ENCODE results near the gene SMIM41.

SMIM41 gene

DNA sequence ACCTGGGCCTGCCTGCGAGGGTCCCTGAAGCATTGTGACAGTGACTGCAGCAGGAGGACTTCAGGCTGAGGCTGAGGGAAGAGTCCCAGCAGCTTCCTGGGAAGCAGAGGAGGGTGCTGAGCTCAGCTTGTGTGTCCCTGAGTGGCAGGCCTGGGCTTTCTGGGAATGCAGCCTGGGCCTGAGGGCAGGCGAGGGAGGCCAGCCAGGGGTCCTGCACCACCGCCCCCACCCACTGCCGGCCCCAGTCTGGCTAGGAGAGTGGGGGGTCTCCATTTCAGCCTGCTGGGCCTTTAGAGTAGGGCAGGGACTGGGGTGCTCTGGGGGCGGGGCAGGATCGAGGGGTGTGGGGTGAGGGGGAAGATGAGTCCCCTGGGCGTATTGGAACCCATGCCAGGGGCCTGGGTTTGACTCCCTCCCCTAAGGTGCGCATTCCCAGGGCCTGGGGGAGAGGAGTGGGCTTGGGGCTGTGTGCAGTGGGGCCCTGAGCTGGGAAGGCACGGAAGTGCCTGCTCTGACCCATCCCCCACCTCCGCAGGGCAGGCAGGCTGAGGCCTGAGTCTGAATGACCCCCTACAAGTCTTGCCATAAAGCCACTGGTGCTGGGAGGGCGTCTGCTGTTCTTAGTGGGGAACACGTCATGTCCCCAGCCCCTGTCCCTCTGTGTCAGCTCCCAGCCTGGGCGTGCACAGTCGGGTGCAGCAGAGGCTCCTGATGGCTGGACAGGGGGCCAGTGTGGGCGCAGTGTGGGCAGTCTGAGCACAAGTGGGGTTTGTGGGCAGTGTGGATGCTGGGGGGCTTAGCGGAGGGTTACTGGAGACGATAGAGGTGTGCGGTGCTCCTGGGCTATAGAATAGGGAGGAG, 66.0 kb downstream of the SMIM41 start:
- no peak for DNase-seq (ENCODE audit: low read depth in 4 of 4, low spot score in 1 of 4)

DNA sequence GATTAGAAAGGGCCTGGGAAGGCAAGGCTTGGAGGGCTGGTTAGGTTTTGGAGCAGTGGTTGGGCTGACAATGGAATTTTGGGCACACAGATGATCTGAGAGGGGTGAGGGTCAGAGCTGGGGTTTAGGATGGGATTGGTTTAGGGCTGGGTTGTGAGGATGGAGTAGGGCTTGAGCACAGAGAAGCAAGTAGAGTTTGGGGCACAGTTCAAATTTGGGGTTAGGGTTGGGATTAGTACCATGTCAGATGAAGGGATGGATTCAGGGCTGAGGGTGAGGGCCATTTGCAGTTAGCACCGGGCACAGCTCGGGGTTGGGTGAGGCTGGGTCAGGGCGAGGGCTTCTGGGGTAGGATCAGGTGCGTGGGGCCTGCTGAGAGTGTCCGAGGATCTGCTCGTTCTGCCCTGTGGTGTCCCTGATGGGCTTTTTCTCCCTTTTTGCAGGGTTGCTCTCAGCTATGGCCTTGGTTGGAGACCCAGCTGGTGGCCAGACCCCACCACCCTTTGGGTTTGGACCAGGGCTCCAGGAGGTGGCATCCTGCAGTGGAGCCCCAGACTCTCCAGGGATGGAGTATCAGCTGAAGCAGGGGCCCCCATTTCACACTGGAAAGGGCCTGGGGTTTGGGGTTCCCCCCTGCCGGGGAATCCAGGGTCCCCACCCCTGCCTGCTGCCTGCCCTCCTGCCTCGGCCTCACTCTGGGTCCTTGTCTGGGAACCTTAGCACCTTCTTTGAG, 66.8 kb downstream of the SMIM41 start:
- no peak for DNase-seq (ENCODE audit: low read depth in 4 of 4, low spot score in 1 of 4)

DNA sequence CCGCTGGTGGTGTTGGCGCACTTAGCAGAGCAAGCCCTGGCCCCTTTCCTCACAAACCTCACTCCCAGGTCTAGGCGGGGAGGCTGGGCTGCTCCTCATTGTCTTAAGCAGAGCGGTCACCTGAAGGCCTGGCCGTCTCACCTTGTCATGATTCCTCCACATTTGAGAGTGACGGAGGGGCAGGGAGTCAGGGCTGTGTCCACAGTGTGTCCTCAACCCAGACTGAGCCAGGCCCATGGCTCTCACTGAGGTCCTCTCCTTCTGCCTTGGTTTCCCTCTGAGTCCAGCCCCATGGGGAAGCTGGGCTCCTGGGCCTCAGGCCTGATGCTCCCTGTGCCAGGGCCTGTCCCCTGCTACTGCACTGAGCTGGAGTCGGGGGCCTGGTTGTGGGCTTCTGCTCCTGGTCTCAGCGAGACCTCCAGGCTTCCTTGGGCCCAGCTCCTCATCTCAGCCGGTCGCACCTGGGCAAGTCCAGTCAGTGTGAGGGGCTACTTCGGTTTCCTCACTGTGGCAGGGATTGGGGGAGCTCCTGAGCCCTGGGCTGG, 67.4 kb downstream of the SMIM41 start:
- no peak for DNase-seq (ENCODE audit: low read depth in 4 of 4, low spot score in 1 of 4)

DNA sequence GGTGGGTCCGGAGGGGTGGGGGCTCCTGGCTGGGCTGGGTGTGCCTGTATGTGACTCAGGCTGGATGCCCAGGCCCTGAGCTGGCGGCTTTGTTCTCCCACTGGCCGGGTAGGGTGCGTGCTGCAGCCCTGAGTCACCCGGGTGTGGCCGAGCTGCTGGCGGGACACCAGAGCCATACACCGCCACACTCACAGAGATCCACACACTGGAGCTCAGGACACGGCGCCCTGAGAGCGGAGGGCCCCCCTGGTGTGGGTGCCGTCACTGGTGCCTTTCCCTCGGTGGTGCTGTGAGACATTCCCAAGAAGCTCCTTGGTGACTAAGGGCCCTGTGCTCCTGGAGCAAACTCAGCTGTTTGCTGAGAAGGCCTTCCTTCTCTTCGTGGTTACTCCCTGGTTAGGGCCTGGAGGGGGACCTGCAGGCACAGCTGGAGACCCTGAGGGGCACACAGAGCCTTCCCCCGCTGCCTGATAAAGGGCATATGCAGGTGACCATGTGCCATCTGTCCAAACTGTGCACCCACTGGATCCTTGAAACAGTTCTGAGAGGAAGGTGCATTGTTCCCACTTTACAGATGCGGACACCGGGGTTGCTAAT, 68.0 kb downstream of the SMIM41 start:
- DNase-seq (ENCODE audit: low read depth in 4 of 4, low spot score in 1 of 4), result no peak

DNA sequence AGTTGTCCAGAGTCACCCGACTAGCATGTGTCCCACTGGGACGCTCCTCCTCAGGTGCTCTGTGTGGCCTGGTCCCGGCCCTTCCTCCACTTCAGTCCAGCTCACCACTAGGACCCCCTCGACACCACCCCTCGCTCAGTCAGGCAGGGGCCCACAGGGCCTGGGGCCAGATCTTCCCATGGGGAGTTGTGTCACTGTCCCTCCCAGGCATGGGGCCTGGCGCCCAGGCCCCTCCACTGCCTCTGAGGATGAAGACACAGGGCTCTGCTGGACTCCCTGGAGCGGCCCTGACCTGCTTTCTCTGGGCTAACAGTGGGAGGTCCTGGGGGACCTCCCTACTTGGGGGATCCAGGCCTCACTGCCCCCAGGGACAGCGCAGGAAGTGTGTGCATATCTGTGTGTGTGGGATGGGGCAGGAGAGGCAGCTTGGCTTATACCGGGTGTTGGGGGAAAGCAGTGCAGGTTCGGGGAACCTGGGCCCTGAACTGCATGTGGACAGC, 68.5 kb downstream of the SMIM41 start:
- no peak for DNase-seq (ENCODE audit: low read depth in 4 of 4, low spot score in 1 of 4)

DNA sequence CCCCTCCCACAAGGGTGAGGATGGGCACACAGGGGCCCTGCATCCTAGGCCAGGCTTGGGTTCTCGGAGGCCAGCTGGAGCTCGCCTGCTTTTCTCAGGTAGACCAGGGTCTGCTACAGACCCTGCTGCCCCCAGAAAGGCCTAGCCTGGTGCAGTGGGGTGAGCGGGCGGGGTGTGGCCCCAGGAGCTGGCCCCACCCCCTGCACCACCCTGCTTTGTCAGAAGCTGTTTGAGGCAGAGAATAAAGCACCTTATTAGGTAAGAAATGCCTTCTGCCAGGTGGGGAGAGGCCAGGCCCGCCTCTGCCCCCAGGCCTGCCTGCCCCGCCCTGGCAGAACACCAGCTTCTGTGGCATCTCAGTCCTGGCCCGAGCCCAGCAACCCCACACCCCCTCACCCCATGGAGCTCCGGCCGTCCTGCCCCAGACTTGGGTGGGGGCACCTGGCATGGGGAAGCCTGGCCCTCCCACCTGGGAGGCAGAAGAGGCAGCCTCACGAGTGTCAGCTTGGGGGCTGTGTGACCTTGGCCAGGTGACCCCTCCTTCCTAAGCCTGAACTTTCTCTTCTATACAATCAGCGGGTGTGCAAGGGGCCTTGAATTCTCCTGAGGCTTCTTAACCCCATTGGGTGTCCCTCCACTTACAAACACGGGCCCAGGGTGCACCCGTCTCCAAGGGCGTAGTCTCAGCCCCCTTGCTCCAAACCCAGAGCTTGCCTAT, 69.1 kb downstream of the SMIM41 start:
- no peak for DNase-seq (ENCODE audit: low read depth in 4 of 4, low spot score in 1 of 4)

DNA sequence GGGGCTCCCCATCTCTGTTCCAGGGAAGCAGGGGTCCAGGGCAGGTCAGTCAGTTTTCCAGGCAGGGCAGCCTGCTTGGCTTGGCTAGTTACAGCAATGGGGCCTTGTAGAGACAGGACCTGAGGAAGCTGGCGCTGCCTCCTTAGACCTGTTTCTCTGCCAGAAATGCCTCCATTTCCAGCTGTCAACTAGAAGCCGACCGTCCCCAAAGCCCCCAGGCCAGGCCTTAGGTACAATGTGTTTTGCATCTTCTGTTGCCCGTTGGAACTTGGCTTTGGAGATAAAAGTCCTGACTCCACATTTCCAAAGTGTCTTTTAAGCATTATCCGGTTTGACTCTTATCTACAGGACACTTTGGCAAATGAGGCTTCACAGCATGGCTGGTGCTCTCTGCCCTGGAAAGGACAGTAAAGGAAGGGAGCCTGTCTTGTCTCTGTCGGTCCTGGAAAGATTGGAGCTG, 69.7 kb downstream of the SMIM41 start:
- no peak for DNase-seq (ENCODE audit: low read depth in 4 of 4, low spot score in 1 of 4)

DNA sequence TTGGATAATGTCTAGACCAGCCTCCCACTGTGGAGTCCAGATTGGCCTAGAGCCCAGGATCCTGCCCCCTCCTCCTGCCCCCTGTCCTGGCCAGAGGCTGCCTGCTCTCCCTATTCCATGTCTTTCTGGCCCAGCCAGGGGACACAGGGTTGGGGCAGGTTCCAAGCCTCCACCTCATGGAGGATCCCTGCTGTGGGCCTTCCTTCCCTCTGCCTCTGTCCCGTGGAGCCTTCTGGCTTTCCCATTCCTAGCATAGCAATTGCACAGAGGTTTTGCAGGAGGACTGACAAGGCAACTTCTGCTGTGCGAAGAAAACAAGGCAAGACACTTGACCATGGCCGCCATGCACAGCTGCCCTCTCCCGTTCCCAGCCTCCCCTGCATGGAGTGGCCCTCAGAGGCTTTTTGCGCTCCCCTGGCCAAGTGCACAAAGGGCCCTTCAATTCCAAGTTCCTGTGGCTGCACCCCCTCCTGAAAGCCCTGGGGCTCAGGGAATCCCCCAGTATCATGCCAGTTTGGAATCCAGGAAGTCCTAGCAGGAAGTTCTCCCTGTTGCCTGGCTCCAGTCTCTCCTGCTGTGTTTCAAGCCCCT, 70.2 kb downstream of the SMIM41 start:
- DNase-seq (ENCODE audit: low read depth in 4 of 4, low spot score in 1 of 4), result no peak

DNA sequence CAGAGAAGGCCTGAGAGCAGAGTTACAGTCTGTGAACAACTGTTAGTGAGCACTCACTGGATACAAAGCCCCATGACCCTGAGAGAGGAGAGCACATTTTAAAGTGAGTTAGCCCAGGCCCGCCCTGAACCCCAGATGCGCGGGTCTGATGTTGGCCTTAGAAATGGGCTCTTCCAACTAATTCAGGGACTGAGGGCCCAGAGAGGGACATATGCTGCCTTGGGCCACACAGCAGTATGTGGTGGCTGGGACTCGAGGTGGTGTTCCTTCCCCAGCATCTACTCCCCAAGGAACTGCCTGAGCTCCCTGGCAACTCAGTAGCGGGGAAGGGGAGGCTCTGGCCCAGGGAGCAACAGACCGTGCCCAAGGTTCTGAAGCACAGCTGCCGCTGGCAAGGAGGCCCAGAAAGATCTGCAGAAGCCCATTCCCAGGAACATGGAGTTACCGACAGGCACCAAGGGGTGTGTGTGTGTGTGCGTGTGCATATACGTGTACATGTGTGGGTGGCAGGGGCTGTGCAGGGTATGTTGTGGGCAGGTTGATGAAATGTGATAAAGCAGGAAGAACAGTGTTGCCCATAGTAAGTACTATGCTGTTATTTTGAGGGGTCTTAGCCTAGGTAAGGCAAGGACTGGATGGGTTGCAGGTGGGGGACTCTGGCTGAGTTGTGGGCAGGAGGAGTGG, 71.8 kb downstream of the SMIM41 start:
- no peak for DNase-seq (ENCODE audit: low read depth in 4 of 4, low spot score in 1 of 4)

DNA sequence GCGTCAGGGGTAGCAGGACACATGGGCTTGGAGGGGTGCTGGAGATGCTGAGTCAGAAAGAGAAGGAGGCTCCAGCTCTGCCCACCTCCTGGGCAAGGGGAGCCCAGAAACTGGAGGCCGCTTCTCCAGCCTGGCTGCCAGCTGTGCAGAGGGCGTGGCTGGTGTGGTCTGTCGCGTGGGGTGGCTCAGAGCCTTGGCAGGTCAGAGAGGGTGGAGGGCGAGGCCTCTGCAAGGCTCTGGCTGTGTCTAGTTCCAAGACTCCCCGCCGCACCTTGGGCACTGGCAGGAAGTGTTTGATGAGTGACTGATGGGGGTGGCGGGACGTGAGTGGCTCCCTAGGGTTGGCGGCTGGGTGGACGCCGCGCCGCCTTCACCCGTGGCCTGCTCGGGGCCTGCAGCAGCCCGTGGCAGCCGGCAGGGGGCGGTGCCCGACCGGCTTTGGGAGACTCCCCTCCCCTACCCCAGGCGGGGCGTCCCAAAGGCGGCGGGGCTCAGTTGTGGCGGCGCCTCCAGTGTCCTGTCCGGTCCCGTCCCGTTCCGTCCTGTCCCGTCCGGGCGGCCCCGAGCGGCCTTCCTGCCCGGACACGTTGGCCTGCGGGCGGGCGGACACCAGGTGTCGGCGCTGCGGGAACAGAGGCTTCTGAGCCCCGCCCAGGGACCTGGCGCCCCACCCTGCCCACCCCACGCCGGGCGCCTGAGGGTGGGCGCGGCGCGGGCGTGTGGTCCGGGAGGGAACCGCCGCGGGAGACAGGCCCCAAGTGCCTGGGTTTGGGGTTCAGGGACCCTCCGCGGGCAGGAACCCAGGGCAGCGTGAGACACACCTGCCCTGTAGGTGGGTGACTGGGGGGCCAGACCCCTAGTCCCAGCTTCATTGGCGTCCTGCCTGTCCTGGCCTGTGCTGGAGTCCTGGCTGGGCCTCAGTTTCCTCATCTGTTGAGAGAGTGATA, 72.6 kb downstream of the SMIM41 start:
- peak; percentile 36 to 47 (median 44) for DNase-seq (ENCODE audit: low read depth in 4 of 4, low spot score in 1 of 4)

DNA sequence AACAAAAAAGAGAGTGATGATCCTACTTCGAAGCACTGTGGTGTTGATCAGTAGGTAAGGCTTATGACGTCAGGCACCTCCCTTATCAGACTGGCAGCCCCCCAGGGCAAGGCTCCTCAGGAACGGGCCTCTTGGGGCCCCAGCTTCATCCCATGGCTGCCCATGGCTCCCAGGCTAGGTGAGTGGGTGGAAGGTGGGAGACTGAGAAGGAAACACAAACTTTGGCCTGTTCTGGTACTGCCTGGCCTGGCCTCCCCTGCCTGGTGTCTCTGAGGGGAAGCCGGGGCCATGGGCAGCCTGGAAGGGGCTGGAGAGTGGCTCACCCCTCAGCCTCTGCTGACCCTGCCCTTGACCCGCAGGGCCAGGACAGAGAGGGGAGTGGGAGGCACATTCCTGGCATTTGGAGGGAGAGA, 73.4 kb downstream of the SMIM41 start:
- DNase-seq (ENCODE audit: low read depth in 4 of 4, low spot score in 1 of 4), result no peak

DNA sequence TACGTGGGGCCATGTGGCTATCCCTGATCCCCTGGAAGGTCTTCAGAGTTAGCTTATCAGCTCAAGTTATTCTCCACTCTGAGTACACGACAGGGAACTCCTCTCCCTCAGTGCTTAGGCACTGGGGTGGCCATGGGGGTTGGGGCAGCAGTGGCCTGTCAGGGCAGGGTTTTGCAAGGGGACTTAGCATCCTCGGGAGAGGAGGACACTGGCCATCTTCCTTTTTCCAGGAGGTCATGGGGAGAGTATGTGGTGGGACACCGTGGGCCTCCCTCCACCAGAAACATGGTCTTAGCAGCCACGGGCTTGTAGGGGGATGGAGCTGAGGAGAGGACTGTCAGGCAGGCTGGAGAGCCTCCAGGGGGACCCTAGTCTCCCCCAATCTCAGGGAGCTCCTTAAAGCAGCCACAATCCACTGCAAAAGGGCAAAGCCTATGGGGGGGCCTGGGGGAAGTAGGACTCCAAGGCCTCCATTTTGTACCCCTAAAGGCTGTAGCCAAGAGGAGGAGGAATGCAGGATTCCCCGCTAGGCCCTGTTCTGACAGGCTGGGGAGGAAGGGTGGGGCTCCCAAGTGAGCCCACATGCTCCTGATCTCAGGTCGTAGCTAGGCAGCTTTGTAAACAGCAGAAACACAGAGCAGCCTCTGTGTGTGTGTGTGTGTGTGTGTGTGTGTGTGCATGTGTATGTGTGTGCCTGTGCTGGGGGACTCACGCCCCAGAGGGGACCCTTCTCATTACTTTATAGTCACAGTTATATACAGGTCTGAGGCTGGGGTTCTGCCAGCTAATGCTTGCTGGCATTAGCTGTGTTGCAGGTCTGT, 75.8 kb downstream of the SMIM41 start:
- DNase-seq (ENCODE audit: low read depth in 4 of 4, low spot score in 1 of 4), result no peak

DNA sequence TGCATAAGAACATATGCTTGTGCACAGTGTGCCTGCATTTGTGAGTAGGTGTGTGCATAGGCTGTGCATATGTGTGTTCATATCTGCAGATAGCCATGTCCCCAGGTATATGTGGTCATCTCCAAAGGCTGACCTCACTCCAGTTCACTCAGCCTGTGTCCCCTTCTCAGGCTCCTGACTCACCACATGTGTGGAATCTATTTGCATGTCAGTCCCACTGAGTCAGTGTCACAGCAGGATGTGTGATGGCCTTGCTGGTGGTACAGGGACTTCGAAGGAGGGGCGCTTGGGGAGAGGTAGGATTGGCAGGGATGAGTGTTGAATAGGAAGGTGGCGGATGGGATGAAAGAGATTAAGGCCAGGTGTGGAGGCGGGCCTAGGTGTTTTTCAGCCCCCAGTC, 76.8 kb downstream of the SMIM41 start:
- no peak for DNase-seq (ENCODE audit: low read depth in 4 of 4, low spot score in 1 of 4)

DNA sequence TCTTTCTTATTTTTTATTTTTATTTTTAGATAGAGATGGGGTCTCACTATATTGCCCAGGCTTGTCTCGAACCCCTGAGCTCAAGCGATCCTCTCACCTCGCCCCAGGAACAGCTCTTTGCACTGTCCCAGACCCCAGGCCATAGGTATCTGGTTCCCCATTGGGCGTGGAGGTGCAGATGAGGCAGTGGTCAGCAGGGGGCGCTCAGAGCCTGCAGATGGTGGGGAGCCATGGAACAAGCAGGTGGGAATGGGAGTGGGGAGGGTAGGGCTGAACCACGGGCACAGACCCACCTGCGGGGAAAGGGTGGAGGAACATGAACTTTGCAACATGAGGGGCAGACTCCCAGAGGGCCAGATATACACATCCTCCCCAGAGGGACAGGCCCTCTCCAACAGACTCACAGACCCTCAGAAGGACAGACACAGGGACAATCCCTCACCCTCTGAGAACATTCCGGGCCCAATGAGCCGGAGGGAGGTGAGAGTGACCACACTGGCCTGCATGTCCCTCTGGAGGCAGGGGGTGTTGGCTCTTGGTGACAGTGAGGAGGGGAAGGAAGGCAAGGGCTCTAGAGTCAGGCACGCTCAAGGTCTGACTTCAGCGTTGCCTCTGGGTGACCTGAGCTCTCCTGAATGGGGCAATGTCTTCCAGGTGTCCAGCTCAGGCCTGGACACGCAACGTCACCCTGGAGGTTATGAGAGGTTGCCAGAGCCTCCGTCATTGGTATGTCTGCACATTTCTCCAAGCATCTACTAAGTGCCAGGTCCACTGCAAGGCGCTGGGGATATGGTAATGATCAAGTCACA, 77.5 kb downstream of the SMIM41 start:
- DNase-seq (ENCODE audit: low read depth in 4 of 4, low spot score in 1 of 4), result peak; percentile 49 to 59 (median 56)

DNA sequence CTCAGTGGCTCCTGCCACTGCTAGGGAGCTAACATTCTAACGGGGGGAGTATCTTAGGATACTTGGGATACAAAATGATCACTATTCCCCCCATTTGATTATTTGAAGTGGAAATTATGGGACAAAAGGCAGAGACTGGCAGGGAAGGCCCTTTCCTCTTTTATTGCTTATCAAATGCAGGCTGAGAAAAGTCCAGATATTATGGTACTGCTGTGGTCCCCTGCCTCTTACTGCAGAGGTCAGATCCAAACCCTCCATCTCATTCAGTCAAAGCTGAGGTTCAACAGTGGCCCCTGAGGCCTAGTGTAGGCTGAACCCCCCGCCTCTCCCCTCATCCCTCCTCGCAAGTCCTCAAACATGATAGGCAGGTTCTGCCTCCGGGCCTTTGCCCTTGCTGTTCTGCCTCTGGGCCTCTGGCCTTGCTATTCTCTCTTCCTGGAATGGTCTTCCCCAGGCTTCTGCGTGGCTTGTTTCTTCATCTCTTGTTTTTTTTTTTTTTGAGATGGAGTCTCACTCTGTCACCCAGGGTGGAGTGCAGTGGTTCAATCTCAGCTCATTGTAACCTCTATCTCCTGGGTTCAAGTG, 78.2 kb downstream of the SMIM41 start:
- DNase-seq (ENCODE audit: low read depth in 4 of 4, low spot score in 1 of 4), result no peak

Data from stimulated activated CD4-positive, alpha-beta T cell treated with anti-CD3 and anti-CD28 coated beads, Interleukin-1b, Interleukin-23, amount 100 ng/mL, for 24 hours (primary cell).